Endothelial cell of umbilical vein (primary cell): ENCODE data around the gene LCN12. TPM values are rescaled to one million over a fixed set of nuclear protein-coding genes. Genes with fewer than 3 reads are reported as not detected.

Experiments
- BruUV-seq: library from RNA; stranded (reverse); fragments of 400-500 nt; replicated peaks from 2 replicates; lab custom pipeline; 2021; lab: Mats Ljungman, UMichigan
- CTCF ChIA-PET: fragments of 300-600, 350-600 bp; sonication (Branson Sonifier 250); formaldehyde crosslinking; loops from one replicate; lab custom pipeline; 2021; ENCODE audit warnings: antibody characterized with exemption, inconsistent platforms; lab: Charles Lee
- POLR2A ChIA-PET: fragments of 300-600, 350-600 bp; sonication (Branson Sonifier 250); formaldehyde crosslinking; loops from one replicate; lab custom pipeline; 2021; ENCODE audit warnings: antibody characterized with exemption, inconsistent platforms; lab: Charles Lee
- DNase-seq: peaks from one replicate; pipeline ENCODE4 v3.0.0-alpha.2; 2011; ENCODE audit warnings: low read depth, low spot score
- FAIRE-seq: peaks from 2 replicates; lab custom pipeline; 2011; peaks lifted over from hg19 to GRCh38; lab: Jason Lieb, UNC
- H2AFZ ChIP-seq: 2 replicates; pipeline ENCODE4 v1.6.0; 2012; ENCODE audit warnings: low read depth, low read length, control low read depth, inconsistent platforms
- H3K27ac ChIP-seq: 2 replicates; pipeline ENCODE4 v1.5.1; 2011; ENCODE audit warnings: low read depth, mild to moderate bottlenecking, control low read depth, low read length, moderate library complexity; ENCODE audit not compliant: insufficient read depth
- H3K27me3 ChIP-seq, 2 experiments: 2 replicates each; pipeline versions ENCODE4 v1.6.0 to v1.6.1; 2011; ENCODE audit warnings: low read length in 2 of 2, mixed read lengths in 1 of 2; ENCODE audit not compliant: control insufficient read depth in 2 of 2, insufficient read depth in 2 of 2
- H3K36me3 ChIP-seq, 2 experiments: 2 replicates in 1 of 2; 3 replicates in 1 of 2; pipeline ENCODE4 v1.5.1; 2011; ENCODE audit warnings: low read length in 2 of 2, mild to moderate bottlenecking in 1 of 2, moderate library complexity in 1 of 2; ENCODE audit not compliant: control insufficient read depth in 2 of 2, insufficient read depth in 2 of 2; ENCODE audit errors: extremely low read depth in 1 of 2
- H3K4me1 ChIP-seq: 3 replicates; pipeline ENCODE4 v1.5.1; 2011; ENCODE audit warnings: mild to moderate bottlenecking, low read length; ENCODE audit not compliant: control insufficient read depth, insufficient read depth; ENCODE audit errors: extremely low read depth
- H3K4me2 ChIP-seq: 2 replicates; pipeline ENCODE4 v1.6.1; 2011; ENCODE audit warnings: low read length, control low read depth, mixed read lengths; ENCODE audit not compliant: insufficient read depth
- H3K4me3 ChIP-seq, 3 experiments: fragments of 200-600 bp in 1 of 3; sonication (generic), shearing (Covaris generic) in 1 of 3; replicated peaks in 1 of 3; 2 replicates each; pipeline ENCODE4 v1.5.1; 2011 to 2016; ENCODE audit warnings: control low read depth in 3 of 3, low read length in 3 of 3, mild to moderate bottlenecking in 2 of 3, inconsistent platforms in 1 of 3, low read depth in 1 of 3, moderate library complexity in 1 of 3; ENCODE audit not compliant: insufficient read depth in 1 of 3
- H3K79me2 ChIP-seq: 2 replicates; pipeline ENCODE4 v1.6.0; 2012; ENCODE audit warnings: low read length, inconsistent platforms; ENCODE audit not compliant: control insufficient read depth, insufficient read depth
- H3K9ac ChIP-seq: replicated peaks from 2 replicates; pipeline ENCODE3; 2011; ENCODE audit warnings: low read length, control low read depth; ENCODE audit not compliant: insufficient read depth; ENCODE audit errors: extremely low read depth
- H3K9me1 ChIP-seq: replicated peaks from 3 replicates; pipeline ENCODE4 v1.6.0; 2011; ENCODE audit warnings: mild to moderate bottlenecking, low read length; ENCODE audit not compliant: control insufficient read depth, insufficient read depth; ENCODE audit errors: extremely low read depth
- H3K9me3 ChIP-seq: replicated peaks from 2 replicates; pipeline ENCODE4 v1.5.1; 2012; ENCODE audit warnings: low read length, inconsistent platforms; ENCODE audit not compliant: control insufficient read depth, insufficient read depth
- H4K20me1 ChIP-seq: replicated peaks from 2 replicates; pipeline ENCODE3; 2011; ENCODE audit warnings: mild to moderate bottlenecking, low read length; ENCODE audit not compliant: control insufficient read depth, insufficient read depth; ENCODE audit errors: extremely low read depth
- CTCF ChIP-seq, 2 donors: IDR thresholded peaks; 1 replicate in 1 of 2; 2 replicates in 1 of 2; pipeline ENCODE4 v1.5.1; 2011; ENCODE audit warnings: low read length in 2 of 2, mild to moderate bottlenecking in 2 of 2, moderate library complexity in 2 of 2, control low read depth in 1 of 2, inconsistent platforms in 1 of 2, low read depth in 1 of 2; ENCODE audit not compliant: insufficient read depth in 1 of 2; ENCODE audit errors: extremely low read depth in 1 of 2
- EZH2 ChIP-seq: IDR thresholded peaks from 2 replicates; pipeline ENCODE4 v1.6.1; 2012; ENCODE audit warnings: borderline replicate concordance, low read depth, mild to moderate bottlenecking, moderate library complexity, low read length, inconsistent platforms; ENCODE audit not compliant: severe bottlenecking
- GATA2 ChIP-seq: IDR thresholded peaks from 2 replicates; pipeline ENCODE4 v1.7.0; 2011; ENCODE audit warnings: low read depth, mild to moderate bottlenecking, moderate library complexity, mixed read lengths, low read length; ENCODE audit not compliant: insufficient read length, insufficient read depth
- MAX ChIP-seq: IDR thresholded peaks from 2 replicates; pipeline ENCODE4 v1.6.1; 2011; ENCODE audit not compliant: insufficient read depth, insufficient read length
- MYC ChIP-seq: IDR thresholded peaks from one replicate; pipeline ENCODE4 v1.6.1; 2011; ENCODE audit warnings: mild to moderate bottlenecking, low read depth, low read length
- POLR2A ChIP-seq: IDR thresholded peaks from 2 replicates; pipeline ENCODE4 v1.6.1; 2012; ENCODE audit warnings: low read depth, mild to moderate bottlenecking, control low read depth, low read length
- POLR2AphosphoS5 ChIP-seq: IDR thresholded peaks from 2 replicates; pipeline ENCODE4 v1.6.1; 2012; ENCODE audit warnings: low read depth, mild to moderate bottlenecking, control low read depth, low read length, moderate library complexity; ENCODE audit not compliant: insufficient read depth
- dilution Hi-C: fragments of 300-500 bp; cut with MboI; formaldehyde crosslinking; loops from one replicate; pipeline ENCODE4 v1.15.0; 2019; ENCODE audit warnings: low sequenced_read_pairs; ENCODE audit not compliant: extremely low pct_ligation_motif_present
- intact Hi-C: fragments of 100-400 bp; cut with micrococcal nuclease; formaldehyde crosslinking; loops from one replicate; pipeline ENCODE4 v1.10.0; 2022
- polyA plus RNA-seq, 4 experiments: library from polyadenylated mRNA; depleted of rRNA in 3 of 4; stranded (reverse) in 3 of 4; unstranded in 1 of 4; fragments of >200 nt; gene quantifications; 2 replicates each; pipeline versions ENCODE4 v1.2.1 to v1.2.3, GENCODE V29; 2011 to 2012; ENCODE audit warnings: missing spikeins in 1 of 4
- total RNA-seq: library from RNA; stranded (reverse); gene quantifications from 2 replicates; pipeline ENCODE4 v1.2.3, GENCODE V29; 2021

Gene LCN12
- total and polyA plus RNA-seq, 2 donors (not counting 3 experiments of a cell fraction or from before 2014, with no cell fraction given) = 0.35 to 0.52 TPM

- Histone ChIP-seq H3K79me2 (no peaks in the 10 kb centered on the region), H3K4me3 (no peak overlapping the region), H3K36me3 (no peaks in the 10 kb centered on the region), H3K4me1 (peaks cover 4% of the 10 kb centered on the region), H3K27ac (no peak overlapping the region), H3K9me1 (no peaks in the 10 kb centered on the region), H3K9me3 (no peaks in the 10 kb centered on the region), H4K20me1 (no peaks in the 10 kb centered on the region), H3K9ac (no peak overlapping the region), H3K4me2 (no peak overlapping the region), H3K27me3 (peaks cover 3 to 10% of the 10 kb centered on the region in 2 experiments), H2AFZ (no peak overlapping the region)
- no TSS peak for BruUV-seq
- no peak for TF ChIP-seq POLR2A
- no peak for TF ChIP-seq MYC
- no peak for TF ChIP-seq GATA2
- TF ChIP-seq EZH2 = no peak
- no peak for TF ChIP-seq POLR2AphosphoS5
- TF ChIP-seq MAX = no peak
- no peak for TF ChIP-seq CTCF (IDR thresholded peaks at IDR 0.05; ENCODE audit: extremely low read depth in 1 of 2, insufficient read depth in 1 of 2, low read depth in 1 of 2, low read length in 2 of 2)
- intact Hi-C loops = no loop called here
- dilution Hi-C loops = no loop called here
- CTCF ChIA-PET = no interaction called here
- no peak for DNase-seq
- FAIRE-seq = no peak
- POLR2A ChIA-PET = no interaction called here
Observed at GRCh38 chr9:136983656-136984314, 31.7 kb downstream of the LCN12 start.
